H1 (cell line): Measurements from ENCODE around the gene SYNRG. TPM values are rescaled to one million over a fixed set of nuclear protein-coding genes. Genes with fewer than 3 reads are reported as not detected.

Experiments used
- CTCF ChIA-PET: fragments of 300-600 bp; sonication (Branson Sonifier 250); formaldehyde crosslinking; loops from one replicate; lab custom pipeline; 2021; ENCODE audit not compliant: partially characterized antibody; lab: Charles Lee
- POLR2A ChIA-PET: fragments of 300-600 bp; sonication (Branson Sonifier 250); formaldehyde crosslinking; loops from one replicate; lab custom pipeline; 2021; ENCODE audit warnings: inconsistent platforms; ENCODE audit not compliant: partially characterized antibody; lab: Charles Lee
- DNase-seq, 2 experiments: peaks; one replicate each; pipeline versions ENCODE4 v3.0.0 to v3.0.0-alpha.2; 2010 to 2022; ENCODE audit warnings: low spot score in 2 of 2, low read depth in 1 of 2, mixed read lengths in 1 of 2
- FAIRE-seq: peaks from 2 replicates; lab custom pipeline; 2011; peaks lifted over from hg19 to GRCh38; lab: Jason Lieb, UNC
- H2AFZ ChIP-seq: 2 replicates; pipeline ENCODE4 v1.8.1; 2012; ENCODE audit warnings: low read length, inconsistent platforms
- H2AK5ac ChIP-seq: 2 replicates; pipeline ENCODE4 v1.6.1; 2013; ENCODE audit warnings: low read depth, low read length
- H2BK120ac ChIP-seq: replicated peaks from 2 replicates; pipeline ENCODE3; 2013; ENCODE audit warnings: low read depth, low read length, inconsistent platforms
- H2BK12ac ChIP-seq: 2 replicates; pipeline ENCODE4 v1.6.1; 2013; ENCODE audit warnings: low read depth, low read length
- H2BK15ac ChIP-seq: 2 replicates; pipeline ENCODE4 v1.6.1; 2013; ENCODE audit warnings: low read length
- H2BK20ac ChIP-seq: 2 replicates; pipeline ENCODE4 v1.6.1; 2013; ENCODE audit warnings: low read length
- H2BK5ac ChIP-seq: 2 replicates; pipeline ENCODE4 v1.6.1; 2013; ENCODE audit warnings: low read depth, low read length
- H3K14ac ChIP-seq: 2 replicates; pipeline ENCODE4 v1.6.1; 2013; ENCODE audit warnings: inconsistent platforms; ENCODE audit not compliant: insufficient read length
- H3K18ac ChIP-seq: 2 replicates; pipeline ENCODE4 v1.6.1; 2013; ENCODE audit warnings: low read length; ENCODE audit errors: extremely low read depth
- H3K23ac ChIP-seq: 2 replicates; pipeline ENCODE4 v1.6.1; 2013; ENCODE audit warnings: inconsistent platforms; ENCODE audit not compliant: insufficient read length
- H3K23me2 ChIP-seq: 2 replicates; pipeline ENCODE4 v1.6.1; 2013; ENCODE audit warnings: low read depth, low read length
- H3K27ac ChIP-seq: 2 replicates; pipeline ENCODE4 v1.6.1; 2011; ENCODE audit warnings: low read depth, low read length, inconsistent platforms
- H3K27me3 ChIP-seq, 4 experiments: replicated peaks in 1 of 4; 1 replicate in 1 of 4; 2 replicates in 3 of 4; pipeline versions ENCODE4 v1.6.1 to v1.8.1; 2011 to 2013; ENCODE audit warnings: low read length in 3 of 4, mild to moderate bottlenecking in 3 of 4, inconsistent platforms in 2 of 4, mixed read lengths in 2 of 4, moderate library complexity in 1 of 4; ENCODE audit not compliant: control insufficient read depth in 3 of 4, insufficient read depth in 3 of 4; ENCODE audit errors: extremely low read depth in 1 of 4
- H3K36me3 ChIP-seq, 4 experiments: 2 replicates each; pipeline versions ENCODE4 v1.6.1 to v1.8.1; 2011 to 2013; ENCODE audit warnings: mild to moderate bottlenecking in 4 of 4, low read length in 3 of 4, moderate library complexity in 2 of 4, control low read depth in 1 of 4, inconsistent platforms in 1 of 4; ENCODE audit not compliant: insufficient read depth in 4 of 4, control insufficient read depth in 2 of 4
- H3K4ac ChIP-seq: replicated peaks from 2 replicates; pipeline ENCODE3; 2013; ENCODE audit warnings: low read length, low read depth, mixed read lengths, inconsistent platforms; ENCODE audit not compliant: insufficient read length
- H3K4me1 ChIP-seq, 4 experiments: replicated peaks in 1 of 4; 1 replicate in 1 of 4; 2 replicates in 3 of 4; pipeline versions ENCODE4 v1.6.1 to v1.8.1; 2011 to 2013; ENCODE audit warnings: low read length in 3 of 4, inconsistent platforms in 2 of 4, mixed read lengths in 1 of 4; ENCODE audit not compliant: insufficient read depth in 4 of 4, control insufficient read depth in 3 of 4
- H3K4me2 ChIP-seq, 2 experiments: 2 replicates each; pipeline versions ENCODE4 v1.6.1 to v1.8.1; 2011 to 2013; ENCODE audit warnings: low read depth in 2 of 2, low read length in 2 of 2, control low read depth in 1 of 2, inconsistent platforms in 1 of 2, mild to moderate bottlenecking in 1 of 2; ENCODE audit not compliant: insufficient read depth in 1 of 2
- H3K4me3 ChIP-seq, 4 experiments: fragments of 200-600, 300-600 bp in 1 of 4; sonication (generic), shearing (Covaris generic), sonication (Bioruptor Twin) in 1 of 4; 2 replicates each; pipeline versions ENCODE4 v1.5.1 to v1.8.1; 2011 to 2016; ENCODE audit warnings: low read length in 4 of 4, low read depth in 3 of 4, control low read depth in 2 of 4, inconsistent platforms in 2 of 4, mild to moderate bottlenecking in 2 of 4, mixed read lengths in 1 of 4, moderate library complexity in 1 of 4; ENCODE audit not compliant: insufficient read depth in 2 of 4; ENCODE audit errors: extremely low read depth in 1 of 4
- H3K56ac ChIP-seq: replicated peaks from 2 replicates; pipeline ENCODE3; 2013; ENCODE audit warnings: low read depth, mild to moderate bottlenecking, mixed read lengths, low read length, inconsistent platforms; ENCODE audit not compliant: insufficient read length
- H3K79me1 ChIP-seq: 2 replicates; pipeline ENCODE4 v1.6.1; 2013; ENCODE audit warnings: low read depth, low read length, control low read depth
- H3K79me2 ChIP-seq, 2 experiments: 2 replicates each; pipeline versions ENCODE4 v1.6.1 to v1.8.1; 2012 to 2013; ENCODE audit warnings: low read length in 2 of 2, mild to moderate bottlenecking in 2 of 2, inconsistent platforms in 1 of 2; ENCODE audit not compliant: insufficient read depth in 2 of 2, control insufficient read depth in 1 of 2
- H3K9ac ChIP-seq, 4 experiments: replicated peaks in 1 of 4; 1 replicate in 1 of 4; 2 replicates in 3 of 4; pipeline versions ENCODE4 v1.6.1 to v1.8.1; 2011 to 2013; ENCODE audit warnings: low read depth in 3 of 4, low read length in 3 of 4, control low read depth in 2 of 4, mild to moderate bottlenecking in 2 of 4, moderate library complexity in 2 of 4, inconsistent platforms in 1 of 4; ENCODE audit errors: extremely low read depth in 1 of 4
- H3K9me3 ChIP-seq, 2 experiments: 2 replicates each; pipeline versions ENCODE4 v1.6.1 to v1.8.1; 2012 to 2013; ENCODE audit warnings: mild to moderate bottlenecking in 2 of 2, moderate library complexity in 2 of 2, control low read depth in 1 of 2, inconsistent platforms in 1 of 2, low read depth in 1 of 2, low read length in 1 of 2, mixed read lengths in 1 of 2; ENCODE audit not compliant: insufficient read depth in 2 of 2
- H4K20me1 ChIP-seq, 2 experiments: replicated peaks in 1 of 2; 2 replicates each; pipeline versions ENCODE3 to v1.8.1; 2011 to 2013; ENCODE audit warnings: inconsistent platforms in 2 of 2, low read length in 2 of 2, mild to moderate bottlenecking in 1 of 2; ENCODE audit not compliant: insufficient read depth in 2 of 2, control insufficient read depth in 1 of 2
- H4K5ac ChIP-seq: 2 replicates; pipeline ENCODE4 v1.6.1; 2013; ENCODE audit warnings: low read length, low read depth, mixed read lengths, inconsistent platforms; ENCODE audit not compliant: insufficient read length
- H4K8ac ChIP-seq: 2 replicates; pipeline ENCODE4 v1.8.0; 2013; ENCODE audit warnings: mild to moderate bottlenecking, moderate library complexity, low read length, inconsistent platforms; ENCODE audit not compliant: insufficient read depth; ENCODE audit errors: extremely low read depth
- H4K91ac ChIP-seq: replicated peaks from 2 replicates; pipeline ENCODE3; 2013; ENCODE audit warnings: low read length, mixed read lengths, inconsistent platforms; ENCODE audit not compliant: insufficient read length
- JUND ChIP-seq: IDR thresholded peaks from 2 replicates; pipeline ENCODE4 v1.6.1; 2011; ENCODE audit warnings: mild to moderate bottlenecking, improper control_type of control experiment, low read length
- MAX ChIP-seq: IDR thresholded peaks from 2 replicates; pipeline ENCODE4 v1.6.1; 2012; ENCODE audit warnings: inconsistent platforms
- RAD21 ChIP-seq, 2 experiments: IDR thresholded peaks in 1 of 2; conservative IDR thresholded peaks in 1 of 2; 2 replicates each; pipeline ENCODE4 v1.6.1; 2011; ENCODE audit warnings: low read depth in 2 of 2, low read length in 2 of 2, improper control_type of control experiment in 1 of 2, inconsistent platforms in 1 of 2, mild to moderate bottlenecking in 1 of 2, moderate library complexity in 1 of 2
- WGBS, 2 experiments: shearing (Covaris generic) in 1 of 2; methylation state at CpG; one replicate each; pipeline versions ENCODE4 v1.1.6 to v1.1.7; 2013 to 2015; ENCODE audit warnings: low lambda C conversion rate in 2 of 2, mixed read lengths in 2 of 2, inconsistent platforms in 1 of 2, low coverage in 1 of 2, missing lambda C conversion rate in 1 of 2; ENCODE audit not compliant: insufficient replicate concordance in 2 of 2, insufficient coverage in 1 of 2, insufficient read length in 1 of 2; ENCODE audit errors: extremely low coverage in 1 of 2, missing lambda C conversion rate in 1 of 2; 5-methylcytosine and 5-hydroxymethylcytosine counted together
- polyA plus RNA-seq, 7 experiments: library from polyadenylated mRNA; depleted of rRNA in 3 of 7; stranded (reverse) in 5 of 7; unstranded in 2 of 7; fragments of >200 nt in 5 of 7; fragments of 200-250 nt in 2 of 7; gene quantifications; 1 replicate in 5 of 7; 2 replicates in 1 of 7; 4 replicates in 1 of 7; pipeline versions ENCODE4 v1.2.1 to v1.2.3, GENCODE V29; 2011 to 2013; ENCODE audit warnings: missing spikeins in 2 of 7, mixed read lengths in 2 of 7
- total RNA-seq: library from RNA; stranded (reverse); fragmentation: NEBNext Ultra II Directional; extraction: Animal tissue kit (Norgen Biotek cat#: 25700); gene quantifications from 2 replicates; pipeline ENCODE4 v1.2.1, GENCODE V29; 2021
- TF ChIP-seq, protein P1 (sequence below), 3 experiments: IDR thresholded peaks; 1 replicate in 2 of 3; 2 replicates in 1 of 3; pipeline versions ENCODE4 v1.5.1 to v1.6.1; 2011; ENCODE audit warnings: low read length in 3 of 3, mild to moderate bottlenecking in 3 of 3, inconsistent platforms in 2 of 3, low read depth in 1 of 3, moderate library complexity in 1 of 3; ENCODE audit not compliant: insufficient read depth in 1 of 3; ENCODE audit errors: control extremely low read depth in 1 of 3

SYNRG gene
- total and polyA plus RNA-seq, 2 of the 8 experiments (the other 6 are each of a cell fraction or from before 2014, with no cell fraction given) = 7.7 to 31.7 TPM

DNA sequence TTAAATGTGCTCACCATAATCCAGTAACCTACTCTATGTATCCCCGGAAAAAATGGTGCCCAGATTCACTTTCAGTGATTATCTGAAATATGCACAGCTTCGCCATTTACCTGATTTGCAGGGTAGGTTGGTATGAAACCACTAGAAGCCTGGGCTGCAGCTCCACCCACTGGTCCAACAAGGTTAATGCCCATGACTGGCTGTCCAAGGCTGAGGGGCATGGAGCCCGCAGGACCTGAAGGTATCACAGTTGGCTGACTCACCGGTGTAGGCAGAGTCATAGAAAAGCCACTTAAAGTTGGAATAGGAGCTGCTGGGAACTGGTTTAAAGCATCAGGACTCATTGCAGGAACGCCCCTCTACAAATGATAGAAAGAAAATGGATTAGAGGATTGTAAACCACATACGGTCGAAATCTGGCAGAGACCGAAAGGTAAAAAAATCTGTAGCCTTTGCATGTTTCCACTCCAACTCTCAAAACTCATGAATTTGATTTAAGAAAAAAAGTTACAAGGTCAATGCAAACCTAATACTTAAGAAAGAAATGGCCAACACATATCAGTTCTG lies 38.6 kb downstream of the SYNRG start:
- WGBS, 2 experiments = 84% methylated on average over 8 of the region's 8 CpGs; no CpG with 5 or more reads in 1 of the 2 experiments
- FAIRE-seq = no peak
- H2BK20ac ChIP-seq = no peak overlapping the region
- no peaks in the 10 kb centered on the region for H3K79me2 ChIP-seq
- no peak overlapping the region for H3K14ac ChIP-seq
- H3K18ac ChIP-seq = no peak overlapping the region
- H2BK12ac ChIP-seq = no peak overlapping the region
- no peak overlapping the region for H3K4ac ChIP-seq
- H3K9ac ChIP-seq = no peak overlapping the region
- H3K4me1 ChIP-seq = no peaks in the 10 kb centered on the region
- H2BK15ac ChIP-seq = no peak overlapping the region
- no peaks in the 10 kb centered on the region for H3K27me3 ChIP-seq
- no peak overlapping the region for H3K23ac ChIP-seq
- CTCF ChIA-PET = interaction anchor here (0.5 to 5.0 kb wide), 33 partner anchors 8 to 1235 kb away, joined by 3 to 71 read pairs (median 5); partner anchors contain the start of gene SYNRG
- H3K56ac ChIP-seq = no peak overlapping the region
- no peak overlapping the region for H4K91ac ChIP-seq
- no peak overlapping the region for H4K8ac ChIP-seq
- peak; percentile 87 to 91 for TF ChIP-seq RAD21 (IDR thresholded peaks at IDR 0.05 in 1 of 2, conservative IDR thresholded peaks at IDR 0.05 in 1 of 2; ENCODE audit: low read depth in 2 of 2, low read length in 2 of 2)
- peak; percentile 30; the same call in 1 of the 2 replicates for TF ChIP-seq JUND
- no peak for TF ChIP-seq MAX
- TF ChIP-seq, protein P1, sequence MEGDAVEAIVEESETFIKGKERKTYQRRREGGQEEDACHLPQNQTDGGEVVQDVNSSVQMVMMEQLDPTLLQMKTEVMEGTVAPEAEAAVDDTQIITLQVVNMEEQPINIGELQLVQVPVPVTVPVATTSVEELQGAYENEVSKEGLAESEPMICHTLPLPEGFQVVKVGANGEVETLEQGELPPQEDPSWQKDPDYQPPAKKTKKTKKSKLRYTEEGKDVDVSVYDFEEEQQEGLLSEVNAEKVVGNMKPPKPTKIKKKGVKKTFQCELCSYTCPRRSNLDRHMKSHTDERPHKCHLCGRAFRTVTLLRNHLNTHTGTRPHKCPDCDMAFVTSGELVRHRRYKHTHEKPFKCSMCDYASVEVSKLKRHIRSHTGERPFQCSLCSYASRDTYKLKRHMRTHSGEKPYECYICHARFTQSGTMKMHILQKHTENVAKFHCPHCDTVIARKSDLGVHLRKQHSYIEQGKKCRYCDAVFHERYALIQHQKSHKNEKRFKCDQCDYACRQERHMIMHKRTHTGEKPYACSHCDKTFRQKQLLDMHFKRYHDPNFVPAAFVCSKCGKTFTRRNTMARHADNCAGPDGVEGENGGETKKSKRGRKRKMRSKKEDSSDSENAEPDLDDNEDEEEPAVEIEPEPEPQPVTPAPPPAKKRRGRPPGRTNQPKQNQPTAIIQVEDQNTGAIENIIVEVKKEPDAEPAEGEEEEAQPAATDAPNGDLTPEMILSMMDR (IDR thresholded peaks at IDR 0.05; ENCODE audit: control extremely low read depth in 1 of 3, insufficient read depth in 1 of 3, low read depth in 1 of 3, low read length in 3 of 3) = peak; percentile 79 to 90 (median 83)
- no peaks in the 10 kb centered on the region for H3K79me1 ChIP-seq
- H4K5ac ChIP-seq = no peak overlapping the region
- H3K4me3 ChIP-seq = no peak overlapping the region
- POLR2A ChIA-PET = interaction anchor here (0.8 to 0.9 kb wide), 2 partner anchors 29 to 39 kb away, joined by 3 read pairs; partner anchors contain the start of gene SYNRG
- no peak overlapping the region for H3K27ac ChIP-seq
- no peak overlapping the region for H2AFZ ChIP-seq
- peaks cover 0 to 2% of the 10 kb centered on the region in 2 experiments for H4K20me1 ChIP-seq
- no peak overlapping the region for H3K4me2 ChIP-seq
- H3K23me2 ChIP-seq = no peaks in the 10 kb centered on the region
- H2BK120ac ChIP-seq = no peak overlapping the region
- no peak overlapping the region for H2AK5ac ChIP-seq
- H3K9me3 ChIP-seq = no peaks in the 10 kb centered on the region
- DNase-seq = peak; percentile 60 to 75
- H3K36me3 ChIP-seq = peaks cover 6 to 34% (median 19%) of the 10 kb centered on the region in 4 experiments; a peak in 7 of 8 replicates
- H2BK5ac ChIP-seq = no peak overlapping the region
